ENCODE measurements around the gene RARRES2.
"Not testable (repeated sequence)": the region's sequence is repeated elsewhere in the genome, so short reads cannot be mapped to it uniquely, and the experiment has no call there.

Gene RARRES2

GRCh38 chr7:150317748-150318444, 23.5 kb downstream of the RARRES2 start:
- no peak for DNase-seq (ENCODE audit: low read depth in 2 of 2)

- DNase-seq (ENCODE audit: low read depth in 2 of 2): not testable (repeated sequence)
Measured at GRCh38 chr7:150316987-150317386, 24.4 kb downstream of the RARRES2 start.

GRCh38 chr7:150314639-150315239, 26.7 kb downstream of the RARRES2 start:
- no peak for DNase-seq (ENCODE audit: low read depth in 2 of 2)

- no peak for DNase-seq (ENCODE audit: low read depth in 2 of 2)
Measured at GRCh38 chr7:150313870-150314269, 27.6 kb downstream of the RARRES2 start.

DNA sequence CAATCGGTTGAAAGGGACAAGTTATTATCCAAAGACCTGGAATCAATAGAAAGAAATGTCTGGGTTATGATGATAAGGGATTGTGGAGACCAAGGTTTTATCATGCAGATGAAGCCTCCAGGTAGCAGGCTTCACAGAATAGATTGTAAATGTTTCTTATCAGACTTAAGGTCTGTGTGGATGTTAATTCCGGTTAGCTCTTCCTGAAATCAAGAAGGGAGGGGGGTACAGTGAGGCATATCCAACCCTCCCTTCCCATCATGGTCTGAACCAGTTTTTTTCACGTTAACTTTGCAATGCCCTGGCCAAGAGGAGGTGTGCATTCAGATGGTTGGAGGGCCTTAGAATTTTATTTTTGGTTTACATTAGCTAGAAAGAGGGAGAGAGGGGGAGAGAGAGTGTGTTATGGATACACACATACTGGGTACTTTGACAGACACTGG, 28.0 kb downstream of the RARRES2 start:
- DNase-seq (ENCODE audit: low read depth in 2 of 2): no peak

- DNase-seq (ENCODE audit: low read depth in 2 of 2): not testable (repeated sequence)
Measured at GRCh38 chr7:150312649-150313366, 28.6 kb downstream of the RARRES2 start.

DNA sequence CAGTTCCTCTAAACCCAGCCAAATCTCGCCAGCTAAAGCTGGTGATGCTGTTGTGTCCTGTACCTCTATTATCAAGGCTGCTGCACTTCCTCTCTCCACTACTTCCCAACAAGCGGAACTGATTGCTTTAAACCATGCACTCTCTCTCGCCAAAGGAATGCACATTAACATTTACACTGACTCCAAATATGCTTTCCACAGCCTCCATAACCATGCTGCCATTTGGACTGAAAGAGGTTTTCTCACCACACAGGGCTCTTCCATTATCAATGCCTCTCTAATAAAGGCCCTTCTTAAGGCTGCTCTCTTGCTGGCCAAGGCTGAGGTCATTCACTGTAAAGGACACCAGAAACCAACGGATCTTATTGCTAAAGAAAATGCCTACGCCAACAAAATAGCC, 29.7 kb downstream of the RARRES2 start:
- DNase-seq (ENCODE audit: low read depth in 2 of 2): no peak

DNA sequence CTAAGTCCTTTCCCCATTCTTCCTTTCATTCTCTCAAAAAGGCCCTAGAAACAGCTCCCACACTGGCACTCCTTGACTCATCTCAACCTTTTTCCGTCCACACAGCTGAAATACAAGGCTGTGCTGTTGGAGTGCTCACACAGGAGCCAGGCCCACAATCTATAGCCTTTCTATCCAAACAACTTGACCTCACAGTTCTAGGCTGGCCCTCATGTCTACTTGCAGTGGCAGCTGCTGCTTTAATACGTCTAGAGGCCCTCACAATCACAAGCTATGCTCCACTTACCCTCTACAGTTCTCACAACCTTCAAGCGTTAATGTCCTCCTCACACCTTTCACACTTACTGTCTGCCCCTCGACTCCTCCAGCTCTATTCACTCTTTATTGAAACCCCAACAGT, 30.3 kb downstream of the RARRES2 start:
- DNase-seq (ENCODE audit: low read depth in 2 of 2): no peak

GRCh38 chr7:150308575-150308974, 32.9 kb downstream of the RARRES2 start:
- no peak for DNase-seq (ENCODE audit: low read depth in 2 of 2)

DNA sequence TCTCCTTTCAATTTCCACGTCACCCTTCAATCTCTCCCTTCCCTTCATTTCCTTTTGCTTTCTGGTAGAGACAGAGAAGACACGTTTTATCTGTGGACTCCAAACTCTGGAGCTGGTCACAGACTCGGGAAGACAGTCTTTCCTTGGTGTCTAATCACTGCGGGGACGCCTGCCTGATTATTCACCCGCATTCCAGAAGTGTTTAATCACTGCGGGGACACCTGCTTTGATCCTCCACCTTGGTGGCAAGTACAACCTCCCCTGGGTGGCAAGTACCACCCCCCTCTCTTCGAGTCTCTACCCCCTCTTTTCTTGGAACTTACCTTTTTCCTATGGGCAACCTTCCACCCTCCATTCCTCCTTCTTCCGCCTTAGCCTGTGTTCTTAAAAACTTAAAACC, 33.5 kb downstream of the RARRES2 start:
- no peak for DNase-seq (ENCODE audit: low read depth in 2 of 2)

DNA sequence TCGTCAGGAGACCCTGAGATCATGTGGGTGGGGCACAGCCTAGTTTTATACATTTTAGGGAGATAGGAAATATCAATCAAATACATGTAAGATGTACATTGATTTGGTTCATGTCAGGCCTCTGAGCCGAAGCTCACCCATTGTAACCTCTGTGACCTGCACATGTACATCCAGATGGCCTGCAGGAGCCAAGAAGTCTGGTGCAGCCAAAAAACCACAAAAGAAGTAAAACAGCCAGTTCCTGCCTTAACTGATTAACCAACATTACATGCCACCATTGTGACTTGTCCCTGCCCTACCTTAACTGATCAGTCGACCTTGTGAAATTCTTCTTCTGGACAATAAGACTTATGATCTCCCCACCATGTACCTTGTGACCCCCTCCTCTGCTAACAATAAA, 34.3 kb downstream of the RARRES2 start:
- no peak for DNase-seq (ENCODE audit: low read depth in 2 of 2)

DNA sequence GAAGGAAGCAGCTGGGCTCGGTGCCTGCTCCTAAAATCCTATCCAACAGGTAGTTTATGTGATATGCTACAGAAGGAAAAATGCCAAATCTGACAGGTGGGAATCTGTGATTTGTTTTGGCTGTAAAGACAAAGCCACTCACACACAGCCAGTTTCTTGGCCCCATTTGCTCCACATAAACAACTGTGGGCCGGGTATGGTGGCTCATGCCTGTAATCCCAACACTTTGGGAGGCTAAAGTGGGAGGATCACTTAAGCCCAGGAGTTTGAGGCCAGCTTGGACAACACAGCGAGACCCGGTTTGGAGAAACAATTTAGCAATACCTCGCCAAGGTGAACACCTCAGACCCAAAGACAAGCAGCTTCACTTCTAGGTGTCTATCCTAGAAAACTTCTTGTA, 35.1 kb downstream of the RARRES2 start:
- DNase-seq (ENCODE audit: low read depth in 2 of 2): not testable (repeated sequence)

GRCh38 chr7:150305903-150306284, 35.5 kb downstream of the RARRES2 start:
- DNase-seq (ENCODE audit: low read depth in 2 of 2): not testable (repeated sequence)

DNA sequence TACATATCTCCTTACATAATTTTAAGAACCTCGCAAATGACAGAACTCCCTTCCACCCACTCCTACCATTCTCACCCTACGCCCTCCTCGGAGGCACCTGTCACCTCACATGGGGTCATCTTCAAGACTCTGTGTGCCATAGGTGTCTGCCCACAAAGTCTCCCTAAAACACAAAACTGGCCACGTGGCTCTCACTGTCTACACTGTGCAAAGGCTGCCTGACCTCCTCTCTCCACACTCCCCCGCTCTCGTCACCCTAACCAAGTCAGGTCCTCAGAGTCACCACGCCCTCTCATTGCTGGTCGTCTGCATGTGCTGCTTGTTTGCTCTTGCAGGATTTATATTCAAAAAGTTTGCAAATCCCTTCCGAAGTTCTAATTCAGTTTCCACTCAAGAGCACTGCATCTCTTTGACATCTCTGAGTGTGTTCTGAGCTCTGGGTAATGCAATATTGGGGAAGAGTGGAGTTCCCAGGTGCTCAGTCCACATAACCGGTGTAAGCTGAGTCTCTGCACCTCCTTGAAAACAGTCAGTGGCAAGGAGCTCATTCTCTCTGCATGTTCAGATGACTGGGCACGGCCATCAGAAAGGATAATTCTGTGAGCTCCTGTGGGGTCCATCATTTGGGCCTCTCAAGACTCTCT, 36.0 kb downstream of the RARRES2 start:
- DNase-seq (ENCODE audit: low read depth in 2 of 2): not testable (repeated sequence)

DNA sequence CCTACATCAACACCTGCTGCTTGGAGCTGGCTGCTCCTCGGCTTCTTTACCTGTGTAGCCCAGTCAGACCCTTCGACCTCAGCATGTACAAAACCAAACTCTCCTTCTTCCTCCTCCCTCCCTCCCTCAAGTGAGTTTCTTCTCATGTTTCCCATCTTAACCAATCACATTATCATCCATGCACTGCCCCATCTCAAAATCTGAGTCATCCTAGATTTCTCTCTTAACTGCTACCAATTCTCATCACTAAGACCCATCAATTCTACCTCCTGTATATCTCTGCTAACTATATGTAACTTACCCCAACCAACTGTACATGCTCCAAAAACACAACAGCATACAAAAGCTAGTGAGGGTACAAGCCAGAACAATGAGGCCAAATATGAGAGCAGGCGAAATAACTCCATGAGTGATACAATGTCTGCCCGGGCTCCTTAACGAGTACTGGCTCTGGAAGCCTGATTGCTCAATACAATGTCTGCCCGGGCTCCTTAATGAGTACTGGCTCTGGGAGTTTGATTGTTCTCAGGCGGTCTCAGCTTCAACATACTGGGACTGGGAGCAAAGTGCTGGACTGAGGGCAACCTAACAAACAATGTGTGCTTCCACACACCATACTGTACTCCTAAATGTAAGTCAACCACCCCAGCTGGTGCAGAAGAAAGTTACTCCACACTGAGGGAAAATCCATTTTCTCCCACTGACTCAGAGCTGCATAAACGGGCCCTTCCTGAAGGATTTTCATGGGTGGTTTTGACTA, 36.8 kb downstream of the RARRES2 start:
- DNase-seq (ENCODE audit: low read depth in 2 of 2): not testable (repeated sequence)

DNA sequence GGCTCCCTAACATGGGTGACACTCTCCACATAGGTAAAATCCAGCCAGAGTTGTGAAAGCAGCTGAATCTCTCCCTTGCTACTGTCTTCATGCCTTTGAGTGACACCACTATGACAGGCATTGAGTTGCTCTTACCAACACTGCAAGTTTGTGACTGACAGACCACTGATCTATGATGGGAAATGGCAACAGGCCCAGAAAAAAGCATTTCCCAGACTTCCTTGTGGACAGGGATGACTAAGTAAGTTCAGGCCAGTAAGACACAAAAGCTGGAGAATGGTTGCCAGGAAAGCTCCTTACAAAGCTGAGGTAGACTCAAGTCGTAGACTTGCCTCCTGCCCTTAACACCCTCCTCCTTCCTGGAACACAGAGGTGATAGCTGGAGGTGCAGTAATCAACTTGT, 38.5 kb downstream of the RARRES2 start:
- DNase-seq (ENCODE audit: low read depth in 2 of 2): not testable (repeated sequence)

DNA sequence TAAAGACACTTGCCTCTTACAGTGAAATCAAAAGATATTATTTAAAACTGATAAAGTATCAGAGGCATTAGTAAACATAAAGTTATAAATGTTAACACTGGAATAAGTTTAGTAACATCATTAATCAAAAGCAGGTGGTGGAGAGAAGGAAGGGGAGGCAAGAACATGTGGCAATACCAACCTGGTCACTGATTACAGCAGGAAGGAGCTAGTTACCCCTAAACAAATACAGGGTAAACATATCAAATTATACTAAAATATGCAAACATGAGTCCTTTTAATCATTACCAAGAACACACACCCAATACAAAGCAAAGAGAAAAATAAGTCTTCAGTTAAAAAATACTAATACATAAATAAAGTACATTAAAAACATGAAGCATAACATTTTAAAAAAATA, 43.5 kb downstream of the RARRES2 start:
- DNase-seq (ENCODE audit: low read depth in 2 of 2): not testable (repeated sequence)

- DNase-seq (ENCODE audit: low read depth in 2 of 2): not testable (repeated sequence)
Measured at GRCh38 chr7:150296802-150297201, 44.6 kb downstream of the RARRES2 start.

DNA sequence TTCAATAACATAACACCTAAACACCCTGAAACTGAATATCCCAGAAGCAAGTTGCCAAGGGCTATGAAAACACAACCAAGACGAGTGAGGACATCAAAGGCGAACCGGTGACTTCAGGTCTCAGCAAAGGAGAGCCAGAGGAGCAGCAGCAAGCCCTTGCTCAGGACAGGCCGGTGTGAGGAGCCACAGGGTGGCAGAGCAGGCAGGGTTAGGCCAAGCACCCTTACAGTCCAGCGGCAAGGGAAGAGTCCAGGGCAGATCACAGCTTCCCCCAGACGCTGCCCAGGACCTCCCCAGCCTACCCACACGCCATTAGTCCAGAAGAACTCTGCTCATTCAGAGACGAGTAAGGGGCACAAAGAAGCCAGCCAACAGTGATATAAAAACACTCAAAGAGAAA, 45.8 kb downstream of the RARRES2 start:
- not testable (repeated sequence) for DNase-seq (ENCODE audit: low read depth in 2 of 2)

GRCh38 chr7:150295027-150295426, 46.4 kb downstream of the RARRES2 start:
- not testable (repeated sequence) for DNase-seq (ENCODE audit: low read depth in 2 of 2)

DNA sequence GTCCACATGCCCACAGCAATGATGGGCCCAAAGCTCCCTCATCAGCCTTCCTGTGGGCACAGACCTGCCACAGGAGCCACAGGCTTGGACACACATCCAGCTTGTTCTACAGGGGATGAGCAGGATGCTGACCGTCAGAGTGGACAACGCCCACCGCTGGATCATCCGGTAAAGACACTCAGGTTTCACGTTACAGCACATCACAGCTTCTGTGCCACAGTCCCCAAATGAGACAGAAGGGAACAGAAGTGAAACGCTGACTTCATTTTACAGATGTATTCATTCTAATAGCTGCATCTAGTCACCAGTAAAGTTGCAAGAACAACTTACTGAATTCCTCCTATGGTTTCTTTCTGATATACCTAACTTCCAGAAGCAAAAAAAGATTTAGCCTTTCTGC, 51.1 kb downstream of the RARRES2 start:
- not testable (repeated sequence) for DNase-seq (ENCODE audit: low read depth in 2 of 2)

DNA sequence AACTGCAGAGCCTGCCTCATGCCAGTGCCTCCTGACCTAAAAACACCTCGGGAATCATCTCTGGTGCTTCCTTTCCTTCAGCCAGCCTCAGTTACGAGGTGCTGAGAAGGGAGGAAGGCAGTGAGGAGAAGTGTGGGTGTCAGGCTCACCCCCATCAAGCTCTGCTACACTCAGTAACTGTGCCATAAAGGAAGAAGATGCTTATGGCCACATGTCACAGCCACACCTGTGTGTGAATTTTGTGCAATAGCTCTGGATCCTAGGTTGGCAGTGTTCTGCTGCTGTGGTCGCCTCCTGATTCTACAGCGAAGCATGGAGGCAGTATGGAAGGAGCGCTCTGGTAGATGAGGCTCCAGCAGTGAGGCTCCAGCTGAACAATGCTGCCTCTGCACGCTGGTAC, 52.6 kb downstream of the RARRES2 start:
- DNase-seq (ENCODE audit: low read depth in 2 of 2): not testable (repeated sequence)
